ENCODE data around the gene SLC39A3.
"Not testable (repeated sequence)": the region's sequence is repeated elsewhere in the genome, so short reads cannot be mapped to it uniquely, and the experiment has no call there.

Gene SLC39A3

DNA sequence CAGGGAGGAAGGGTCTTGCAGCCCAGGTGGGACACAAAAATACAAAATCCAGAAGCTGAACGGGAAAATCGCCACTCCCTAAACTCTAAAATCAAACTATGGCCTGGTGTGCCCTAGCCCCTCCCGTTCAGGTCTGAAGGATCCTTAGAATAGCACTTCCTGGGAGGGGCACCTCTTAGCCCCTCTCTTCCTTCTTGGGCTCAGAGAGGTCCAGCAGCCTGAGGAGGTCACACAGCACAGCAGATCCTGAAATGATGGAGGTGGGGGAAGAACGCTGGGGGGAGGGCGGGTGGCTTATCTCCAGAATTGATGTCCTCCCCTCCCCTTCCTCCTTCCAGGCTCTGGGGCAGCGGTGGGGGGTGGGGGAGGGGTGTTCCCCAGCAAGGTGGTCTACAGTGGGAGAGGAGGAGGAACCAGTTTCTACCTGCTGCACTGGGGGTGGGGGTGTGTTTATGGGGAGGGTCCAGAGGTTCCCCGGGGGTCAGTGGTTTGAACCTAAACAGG, 20.5 kb downstream of the SLC39A3 start:
- no peaks in the 10 kb centered on the region for H3K36me3 ChIP-seq (ENCODE audit: control insufficient read depth in 1 of 2, insufficient read depth in 2 of 2, low read length in 2 of 2)
- peaks cover 0 to 21% of the 10 kb centered on the region in 2 donors for H3K4me1 ChIP-seq (ENCODE audit: control insufficient read depth in 1 of 2, insufficient read depth in 2 of 2, low read length in 2 of 2)
- no peak overlapping the region for H3K4me3 ChIP-seq (ENCODE audit: low read depth in 1 of 2, low read length in 2 of 2)
- H3K9me3 ChIP-seq (ENCODE audit: control insufficient read depth in 1 of 2, low read length in 2 of 2), result peaks cover 10% of the 10 kb centered on the region in 2 donors
- peaks cover 13% of the 10 kb centered on the region for H3K27me3 ChIP-seq (ENCODE audit: low read depth, low read length)
- H3K27ac ChIP-seq (ENCODE audit: low read length), result no peak overlapping the region

DNA sequence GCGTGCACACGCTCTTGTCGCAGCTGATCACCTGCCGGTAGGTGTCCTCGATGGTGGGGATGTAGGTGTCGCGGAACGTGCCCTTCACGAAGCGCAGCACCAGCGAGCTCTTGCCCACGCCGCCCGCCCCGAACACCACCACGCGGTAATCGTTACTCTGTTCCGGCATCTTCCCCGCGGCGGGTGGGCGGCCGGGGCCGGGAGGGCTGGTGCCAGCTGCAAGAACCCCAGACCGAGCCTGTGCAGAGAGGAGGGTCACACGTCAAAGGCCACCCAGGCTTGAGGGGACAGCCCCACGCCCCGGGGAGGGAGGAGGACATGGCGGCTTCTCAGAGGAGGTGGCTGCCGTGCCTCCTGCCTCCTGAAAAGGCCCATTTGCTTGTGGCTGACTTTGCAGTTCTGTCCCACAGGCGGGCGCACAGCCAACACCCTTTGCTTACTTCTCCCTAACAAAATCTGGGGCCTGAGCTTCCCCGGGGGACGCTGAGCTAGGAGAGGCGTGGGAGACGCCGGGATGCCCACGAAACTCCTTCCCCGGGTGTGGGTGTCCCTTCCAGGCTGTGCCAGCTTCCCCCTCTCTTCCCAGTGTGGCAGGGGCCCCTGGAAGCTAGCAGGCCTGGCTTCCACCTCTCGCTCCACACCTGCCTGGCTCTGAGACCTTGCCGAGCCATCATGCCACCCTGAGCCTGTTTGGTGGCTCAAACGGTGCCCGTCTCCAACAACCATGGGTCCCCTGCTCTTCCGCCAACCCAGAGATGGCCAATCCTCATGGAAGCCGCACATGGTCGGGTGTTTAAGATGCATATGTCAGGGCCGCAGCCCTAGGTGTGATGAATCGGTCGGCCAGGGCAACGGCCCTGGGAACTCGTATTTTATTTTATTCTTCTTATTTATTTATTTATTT, 21.9 kb downstream of the SLC39A3 start:
- peaks cover 13% of the 10 kb centered on the region for H3K27me3 ChIP-seq (ENCODE audit: low read depth, low read length)
- H3K27ac ChIP-seq (ENCODE audit: low read length), result no peak overlapping the region
- H3K4me1 ChIP-seq (ENCODE audit: control insufficient read depth in 1 of 2, insufficient read depth in 2 of 2, low read length in 2 of 2), result peaks cover 0 to 14% of the 10 kb centered on the region in 2 donors
- H3K9me3 ChIP-seq (ENCODE audit: control insufficient read depth in 1 of 2, low read length in 2 of 2), result peaks cover 10% of the 10 kb centered on the region in 2 donors
- no peak overlapping the region for H3K4me3 ChIP-seq (ENCODE audit: low read depth in 1 of 2, low read length in 2 of 2)
- no peaks in the 10 kb centered on the region for H3K36me3 ChIP-seq (ENCODE audit: control insufficient read depth in 1 of 2, insufficient read depth in 2 of 2, low read length in 2 of 2)

DNA sequence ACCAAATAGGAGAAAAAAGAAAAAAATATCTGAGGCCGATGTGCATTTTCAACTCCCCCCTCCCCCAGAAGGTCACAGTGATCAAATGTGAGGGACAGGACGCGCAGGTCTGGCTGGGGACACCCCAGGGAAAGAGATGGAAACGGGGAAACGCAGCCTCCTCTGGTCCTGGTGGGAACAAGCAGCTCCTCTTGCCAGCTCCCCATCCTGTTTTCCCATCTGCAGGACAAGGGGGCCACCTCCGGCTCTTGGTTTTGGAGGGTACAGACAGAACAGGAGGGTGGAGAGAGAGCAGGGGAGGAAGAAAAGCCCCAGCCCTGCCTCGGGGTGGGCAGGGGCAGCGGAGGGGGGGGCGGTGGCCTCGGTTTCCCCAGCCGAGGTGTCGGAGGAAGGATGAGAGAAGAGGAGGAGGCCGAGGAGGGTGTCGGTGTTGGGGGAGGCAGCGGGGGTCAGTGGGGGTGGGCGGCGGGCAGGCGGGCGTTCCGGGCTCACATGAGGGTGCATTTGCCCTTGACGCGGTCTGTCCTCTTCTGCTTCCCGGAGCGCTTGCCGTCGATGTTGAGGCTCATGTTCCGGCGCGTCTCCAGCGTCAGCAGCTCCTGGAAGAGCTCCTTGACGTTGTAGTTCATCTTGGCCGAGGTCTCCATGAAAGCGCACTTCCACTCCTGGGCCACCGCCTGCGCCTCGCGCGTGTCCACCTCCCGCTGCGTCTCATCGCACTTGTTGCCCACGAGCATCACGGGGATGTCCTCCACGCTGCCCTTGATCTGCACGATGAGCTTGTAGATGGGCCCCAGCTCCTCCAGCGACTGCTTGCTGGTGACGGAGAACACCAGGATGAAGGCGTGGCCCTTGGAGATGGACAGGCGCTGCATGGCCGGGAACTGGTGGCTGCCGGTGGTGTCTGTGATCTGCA, 22.8 kb downstream of the SLC39A3 start:
- peaks cover 10% of the 10 kb centered on the region in 2 donors for H3K9me3 ChIP-seq (ENCODE audit: control insufficient read depth in 1 of 2, low read length in 2 of 2)
- no peak overlapping the region for H3K27ac ChIP-seq (ENCODE audit: low read length)
- peaks cover 0 to 10% of the 10 kb centered on the region in 2 donors for H3K4me1 ChIP-seq (ENCODE audit: control insufficient read depth in 1 of 2, insufficient read depth in 2 of 2, low read length in 2 of 2)
- no peaks in the 10 kb centered on the region for H3K36me3 ChIP-seq (ENCODE audit: control insufficient read depth in 1 of 2, insufficient read depth in 2 of 2, low read length in 2 of 2)
- no peak overlapping the region for H3K4me3 ChIP-seq (ENCODE audit: low read depth in 1 of 2, low read length in 2 of 2)
- peaks cover 13% of the 10 kb centered on the region for H3K27me3 ChIP-seq (ENCODE audit: low read depth, low read length)

DNA sequence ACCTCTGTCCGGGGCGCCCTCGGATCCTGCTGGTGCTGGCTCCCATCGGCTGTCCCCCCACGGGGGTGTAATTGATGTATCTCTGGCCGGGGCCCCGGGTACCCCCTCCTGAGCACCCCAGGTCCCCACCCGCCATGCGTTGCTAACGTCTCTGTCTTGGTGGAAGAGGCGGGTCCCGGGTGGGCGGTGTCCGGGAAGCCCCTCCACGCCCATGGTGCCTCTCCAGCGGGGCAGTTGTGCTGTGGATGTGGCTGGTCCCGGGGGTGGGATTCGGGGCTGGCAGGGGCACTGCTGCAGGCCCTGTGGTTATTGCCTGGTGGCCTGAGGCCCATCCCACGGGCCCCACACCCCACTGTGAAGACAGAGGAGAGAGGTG, 23.6 kb downstream of the SLC39A3 start:
- H3K36me3 ChIP-seq (ENCODE audit: control insufficient read depth in 1 of 2, insufficient read depth in 2 of 2, low read length in 2 of 2), result no peaks in the 10 kb centered on the region
- peaks cover 0 to 10% of the 10 kb centered on the region in 2 donors for H3K4me1 ChIP-seq (ENCODE audit: control insufficient read depth in 1 of 2, insufficient read depth in 2 of 2, low read length in 2 of 2)
- no peak overlapping the region for H3K27ac ChIP-seq (ENCODE audit: low read length)
- peaks cover 10% of the 10 kb centered on the region in 2 donors for H3K9me3 ChIP-seq (ENCODE audit: control insufficient read depth in 1 of 2, low read length in 2 of 2)
- H3K4me3 ChIP-seq (ENCODE audit: low read depth in 1 of 2, low read length in 2 of 2), result no peak overlapping the region
- peaks cover 10% of the 10 kb centered on the region for H3K27me3 ChIP-seq (ENCODE audit: low read depth, low read length)

DNA sequence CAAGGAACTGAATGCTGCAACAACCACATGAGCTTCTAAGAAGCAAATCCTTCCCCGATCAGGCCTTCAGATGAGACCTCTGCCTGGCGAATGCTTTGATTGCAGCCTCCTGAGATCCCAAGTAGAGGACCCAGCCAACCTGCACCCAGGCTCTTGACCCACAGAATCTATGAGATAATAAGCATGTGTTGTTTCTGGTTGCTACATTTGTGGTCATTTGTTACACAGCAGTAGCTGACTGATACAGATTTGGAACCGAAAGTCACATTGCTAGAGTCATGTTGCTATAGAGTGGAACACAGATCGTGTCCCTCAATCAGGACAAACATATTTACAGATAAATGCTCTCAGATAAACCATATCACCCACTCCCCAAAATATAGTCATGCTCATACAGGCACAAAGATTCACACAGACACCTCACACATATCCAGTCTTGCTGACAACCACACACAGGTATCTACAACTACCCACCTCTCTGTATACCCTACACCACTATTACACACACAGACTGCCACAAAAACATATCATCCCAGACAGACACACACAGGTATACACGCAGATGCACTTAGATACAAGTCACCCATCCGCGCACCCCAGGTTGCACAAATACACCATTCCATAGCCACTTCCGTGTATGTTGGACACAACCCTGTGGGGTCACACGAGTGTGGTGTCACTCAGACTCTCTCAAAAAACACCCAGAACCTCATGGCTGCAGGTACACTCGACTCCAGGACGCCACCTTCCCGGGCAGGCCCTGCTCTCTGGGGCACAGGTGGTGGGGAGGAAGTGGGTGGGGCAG, 24.1 kb downstream of the SLC39A3 start:
- H3K4me3 ChIP-seq (ENCODE audit: low read depth in 1 of 2, low read length in 2 of 2), result no peak overlapping the region
- H3K9me3 ChIP-seq (ENCODE audit: control insufficient read depth in 1 of 2, low read length in 2 of 2), result peaks cover 10% of the 10 kb centered on the region in 2 donors
- H3K27me3 ChIP-seq (ENCODE audit: low read depth, low read length), result peaks cover 9% of the 10 kb centered on the region
- peaks cover 0 to 9% of the 10 kb centered on the region in 2 donors for H3K4me1 ChIP-seq (ENCODE audit: control insufficient read depth in 1 of 2, insufficient read depth in 2 of 2, low read length in 2 of 2)
- H3K27ac ChIP-seq (ENCODE audit: low read length), result no peak overlapping the region
- H3K36me3 ChIP-seq (ENCODE audit: control insufficient read depth in 1 of 2, insufficient read depth in 2 of 2, low read length in 2 of 2), result no peaks in the 10 kb centered on the region

DNA sequence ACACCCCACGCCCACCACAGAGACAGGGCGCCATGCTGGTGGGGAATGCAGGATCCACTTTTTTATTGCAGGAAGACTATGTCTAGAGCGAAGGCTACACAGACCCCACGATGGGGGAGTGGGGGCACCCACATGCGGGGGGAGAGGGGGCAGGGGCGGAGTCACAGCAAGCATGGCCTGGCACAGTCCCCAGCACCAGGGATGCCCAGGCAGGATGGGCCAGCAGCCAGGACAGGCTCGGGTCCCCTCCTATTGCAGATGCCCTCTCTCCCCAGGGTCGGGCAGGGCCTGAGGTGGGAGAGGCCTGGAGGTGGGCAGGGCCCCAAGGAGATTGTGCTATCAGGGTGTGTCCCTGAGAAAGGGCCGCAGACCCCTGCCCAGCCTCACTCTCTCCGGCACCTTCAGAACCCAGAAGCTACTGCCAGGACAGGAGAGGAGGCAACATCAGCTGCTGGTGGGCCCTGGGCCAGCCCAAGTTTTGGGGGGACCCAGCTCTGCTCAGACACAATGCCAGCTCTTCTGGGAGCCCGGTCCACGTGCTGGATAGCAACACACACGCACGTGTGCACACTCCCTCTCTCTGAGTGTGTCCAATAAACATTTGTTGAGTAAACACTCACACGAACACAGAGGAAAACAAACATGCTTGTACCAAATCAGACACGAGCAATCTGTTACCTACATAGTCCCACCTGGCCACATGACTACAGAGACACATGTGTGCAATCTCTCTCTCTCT, 25.1 kb downstream of the SLC39A3 start:
- Histone ChIP-seq H3K27me3 (ENCODE audit: low read depth, low read length) (peaks cover 2% of the 10 kb centered on the region), H3K36me3 (ENCODE audit: control insufficient read depth in 1 of 2, insufficient read depth in 2 of 2, low read length in 2 of 2) (no peaks in the 10 kb centered on the region), H3K4me1 (ENCODE audit: control insufficient read depth in 1 of 2, insufficient read depth in 2 of 2, low read length in 2 of 2) (no peaks in the 10 kb centered on the region), H3K9me3 (ENCODE audit: control insufficient read depth in 1 of 2, low read length in 2 of 2) (peaks cover 10% of the 10 kb centered on the region in 2 donors), H3K27ac (ENCODE audit: low read length) (no peak overlapping the region), H3K4me3 (ENCODE audit: low read depth in 1 of 2, low read length in 2 of 2) (no peak overlapping the region)

DNA sequence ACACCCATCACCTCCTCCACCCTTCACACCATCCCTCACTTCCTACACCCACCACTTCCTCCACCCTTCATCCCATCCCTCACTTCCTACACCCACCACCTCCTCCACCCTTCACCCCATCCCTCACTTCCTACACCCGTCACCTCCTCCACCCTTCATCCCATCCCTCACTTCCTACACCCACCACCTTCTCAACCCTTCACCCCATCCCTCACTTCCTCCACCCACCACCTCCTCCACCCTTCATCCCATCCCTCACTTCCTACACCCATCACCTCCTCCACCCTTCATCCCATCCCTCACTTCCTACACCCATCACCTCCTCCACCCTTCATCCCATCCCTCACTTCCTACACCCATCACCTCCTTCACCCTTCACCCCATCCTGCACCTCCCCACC, 25.7 kb downstream of the SLC39A3 start:
- not testable (repeated sequence) for H3K9me3 ChIP-seq (ENCODE audit: control insufficient read depth in 1 of 2, low read length in 2 of 2); H3K4me1 ChIP-seq (ENCODE audit: control insufficient read depth in 1 of 2, insufficient read depth in 2 of 2, low read length in 2 of 2); H3K36me3 ChIP-seq (ENCODE audit: control insufficient read depth in 1 of 2, insufficient read depth in 2 of 2, low read length in 2 of 2); H3K27me3 ChIP-seq (ENCODE audit: low read depth, low read length); H3K27ac ChIP-seq (ENCODE audit: low read length); H3K4me3 ChIP-seq (ENCODE audit: low read depth in 1 of 2, low read length in 2 of 2)

DNA sequence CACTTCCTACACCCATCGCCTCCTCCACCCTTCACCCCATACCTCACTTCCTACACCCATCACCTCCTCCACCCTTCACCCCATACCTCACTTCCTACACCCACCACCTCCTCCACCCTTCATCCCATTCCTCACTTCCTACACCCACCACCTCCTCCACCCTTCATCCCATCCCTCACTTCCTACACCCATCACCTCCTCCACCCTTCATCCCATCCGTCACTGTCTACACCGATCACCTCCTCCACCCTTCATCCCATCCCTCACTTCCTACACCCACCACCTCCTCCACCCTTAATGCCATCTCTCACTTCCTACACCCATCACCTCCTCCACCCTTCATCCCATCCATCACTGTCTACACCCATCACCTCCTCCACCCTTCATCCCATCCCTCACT, 26.6 kb downstream of the SLC39A3 start:
- not testable (repeated sequence) for H3K4me3 ChIP-seq (ENCODE audit: low read depth in 1 of 2, low read length in 2 of 2); H3K27ac ChIP-seq (ENCODE audit: low read length); H3K4me1 ChIP-seq (ENCODE audit: control insufficient read depth in 1 of 2, insufficient read depth in 2 of 2, low read length in 2 of 2); H3K9me3 ChIP-seq (ENCODE audit: control insufficient read depth in 1 of 2, low read length in 2 of 2); H3K27me3 ChIP-seq (ENCODE audit: low read depth, low read length); H3K36me3 ChIP-seq (ENCODE audit: control insufficient read depth in 1 of 2, insufficient read depth in 2 of 2, low read length in 2 of 2)

DNA sequence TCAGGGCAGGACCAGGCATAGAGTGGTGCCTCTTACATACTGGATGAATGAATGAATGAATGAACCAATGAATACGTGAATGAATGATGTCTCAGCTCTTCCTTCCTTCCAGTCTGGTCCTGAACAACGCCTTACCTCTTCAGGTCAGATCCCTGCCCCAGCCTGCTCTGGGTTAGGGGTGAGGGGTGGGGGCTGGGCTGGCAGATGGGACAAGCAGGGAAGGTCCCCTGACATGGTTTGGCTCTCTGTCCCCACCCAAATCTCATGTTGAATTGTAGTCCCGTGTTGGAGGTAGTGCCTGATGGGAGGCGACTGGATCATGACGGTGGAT, 28.0 kb downstream of the SLC39A3 start:
- H3K36me3 ChIP-seq (ENCODE audit: control insufficient read depth in 1 of 2, insufficient read depth in 2 of 2, low read length in 2 of 2), result no peaks in the 10 kb centered on the region
- H3K4me1 ChIP-seq (ENCODE audit: control insufficient read depth in 1 of 2, insufficient read depth in 2 of 2, low read length in 2 of 2), result no peaks in the 10 kb centered on the region
- H3K4me3 ChIP-seq (ENCODE audit: low read depth in 1 of 2, low read length in 2 of 2), result no peak overlapping the region
- H3K27ac ChIP-seq (ENCODE audit: low read length), result no peak overlapping the region
- H3K9me3 ChIP-seq (ENCODE audit: control insufficient read depth in 1 of 2, low read length in 2 of 2), result peaks cover 10% of the 10 kb centered on the region in 2 donors
- H3K27me3 ChIP-seq (ENCODE audit: low read depth, low read length), result no peaks in the 10 kb centered on the region

DNA sequence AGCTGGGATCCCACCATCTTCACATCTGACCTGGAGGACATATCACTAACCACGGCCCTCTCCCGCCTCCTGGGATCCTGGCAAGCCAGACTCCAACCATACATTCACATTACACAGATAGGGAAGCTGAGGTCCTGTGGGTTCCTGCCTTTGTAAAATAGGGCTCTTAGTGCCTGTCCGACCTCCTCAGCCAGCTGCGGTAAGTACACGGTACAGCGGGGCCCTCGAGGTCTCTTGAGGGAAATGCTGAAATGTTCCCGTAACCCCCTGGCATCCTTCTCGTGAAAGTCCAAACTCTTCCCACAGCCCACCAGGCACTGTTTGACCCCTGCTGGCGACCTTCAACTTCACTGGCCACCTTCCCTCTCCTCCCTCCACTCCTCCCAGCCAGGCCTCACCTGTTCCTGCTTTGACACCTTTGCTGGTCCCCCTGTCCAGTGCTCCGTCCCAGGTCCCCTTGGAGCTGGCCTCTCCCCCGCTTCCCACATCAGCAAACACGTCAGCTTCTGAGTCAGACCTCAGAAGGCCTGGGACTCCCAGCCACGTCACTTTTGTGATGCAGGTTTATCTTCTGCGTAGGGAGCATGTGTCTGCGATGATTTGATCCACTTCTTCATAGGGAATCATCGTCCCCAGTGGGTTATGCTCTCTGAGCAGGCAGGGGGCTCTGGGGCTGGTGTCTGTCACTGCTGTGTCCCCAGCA, 28.5 kb downstream of the SLC39A3 start:
- no peak overlapping the region for H3K27ac ChIP-seq (ENCODE audit: low read length)
- no peaks in the 10 kb centered on the region for H3K36me3 ChIP-seq (ENCODE audit: control insufficient read depth in 1 of 2, insufficient read depth in 2 of 2, low read length in 2 of 2)
- H3K27me3 ChIP-seq (ENCODE audit: low read depth, low read length), result no peaks in the 10 kb centered on the region
- no peak overlapping the region for H3K4me3 ChIP-seq (ENCODE audit: low read depth in 1 of 2, low read length in 2 of 2)
- no peaks in the 10 kb centered on the region for H3K4me1 ChIP-seq (ENCODE audit: control insufficient read depth in 1 of 2, insufficient read depth in 2 of 2, low read length in 2 of 2)
- peaks cover 10% of the 10 kb centered on the region in 2 donors for H3K9me3 ChIP-seq (ENCODE audit: control insufficient read depth in 1 of 2, low read length in 2 of 2)

Data from muscle layer of duodenum (tissue), 2 donors.